Common myeloid progenitor, CD34-positive (primary cell): Measurements from ENCODE around the gene EED.

Experiments
- CTCF ChIA-PET: fragments of 350-600 bp; sonication (Branson Sonifier 250); formaldehyde crosslinking; loops from one replicate; lab custom pipeline; 2021; ENCODE audit warnings: antibody characterized with exemption; lab: Charles Lee
- POLR2A ChIA-PET: fragments of 350-600 bp; sonication (Branson Sonifier 250); formaldehyde crosslinking; loops from one replicate; lab custom pipeline; 2021; ENCODE audit warnings: antibody characterized with exemption; lab: Charles Lee
- DNase-seq, 3 donors: peaks; one replicate each; pipeline versions ENCODE4 v3.0.0 to v3.0.0-alpha.2; 2013
- H3K27ac ChIP-seq, 2 experiments: 1 replicate in 1 of 2; 2 replicates in 1 of 2; pipeline ENCODE4 v1.7.0; 2013; ENCODE audit warnings: inconsistent platforms in 2 of 2, low read length in 2 of 2, mild to moderate bottlenecking in 2 of 2, low read depth in 1 of 2, moderate library complexity in 1 of 2; ENCODE audit not compliant: severe bottlenecking in 2 of 2, insufficient read depth in 1 of 2, poor library complexity in 1 of 2
- H3K27me3 ChIP-seq, 5 experiments: replicated peaks in 2 of 5; 1 replicate in 3 of 5; 2 replicates in 2 of 5; pipeline versions ENCODE4 v1.6.1 to v1.7.0; 2013; ENCODE audit warnings: low read length in 4 of 5, mild to moderate bottlenecking in 2 of 5, moderate library complexity in 2 of 5, inconsistent platforms in 1 of 5; ENCODE audit not compliant: insufficient read depth in 5 of 5, control insufficient read depth in 4 of 5
- H3K36me3 ChIP-seq, 4 experiments: 1 replicate in 2 of 4; 2 replicates in 2 of 4; pipeline versions ENCODE4 v1.6.1 to v1.7.0; 2013; ENCODE audit warnings: low read length in 3 of 4, control low read depth in 1 of 4, mild to moderate bottlenecking in 1 of 4; ENCODE audit not compliant: control insufficient read depth in 4 of 4, insufficient read depth in 4 of 4
- H3K4me1 ChIP-seq, 4 experiments: 1 replicate in 3 of 4; 2 replicates in 1 of 4; pipeline versions ENCODE4 v1.6.1 to v1.7.1; 2013; ENCODE audit warnings: low read length in 3 of 4, mild to moderate bottlenecking in 3 of 4, control low read depth in 1 of 4, inconsistent platforms in 1 of 4, moderate library complexity in 1 of 4; ENCODE audit not compliant: control insufficient read depth in 4 of 4, insufficient read depth in 4 of 4; ENCODE audit errors: control extremely low read depth in 1 of 4
- H3K4me3 ChIP-seq, 7 experiments: 1 replicate in 4 of 7; 2 replicates in 3 of 7; pipeline versions ENCODE4 v1.5.1 to v1.7.0; 2013; ENCODE audit warnings: mild to moderate bottlenecking in 7 of 7, low read length in 6 of 7, moderate library complexity in 6 of 7, inconsistent platforms in 2 of 7, low read depth in 2 of 7, control low read depth in 1 of 7; ENCODE audit not compliant: insufficient read depth in 4 of 7, control insufficient read depth in 1 of 7; ENCODE audit errors: extremely low read depth in 1 of 7
- H3K9me3 ChIP-seq, 5 experiments: 1 replicate in 4 of 5; 2 replicates in 1 of 5; pipeline versions ENCODE4 v1.6.1 to v1.7.1; 2013; ENCODE audit warnings: low read length in 4 of 5, mild to moderate bottlenecking in 2 of 5, inconsistent platforms in 1 of 5, low read depth in 1 of 5, moderate library complexity in 1 of 5; ENCODE audit not compliant: control insufficient read depth in 4 of 5, insufficient read depth in 2 of 5; ENCODE audit errors: control extremely low read depth in 1 of 5
- WGBS: methylation state at CpG from one replicate; pipeline ENCODE4 v1.1.5; 2013; ENCODE audit not compliant: insufficient coverage; 5-methylcytosine and 5-hydroxymethylcytosine counted together

Gene EED

DNA sequence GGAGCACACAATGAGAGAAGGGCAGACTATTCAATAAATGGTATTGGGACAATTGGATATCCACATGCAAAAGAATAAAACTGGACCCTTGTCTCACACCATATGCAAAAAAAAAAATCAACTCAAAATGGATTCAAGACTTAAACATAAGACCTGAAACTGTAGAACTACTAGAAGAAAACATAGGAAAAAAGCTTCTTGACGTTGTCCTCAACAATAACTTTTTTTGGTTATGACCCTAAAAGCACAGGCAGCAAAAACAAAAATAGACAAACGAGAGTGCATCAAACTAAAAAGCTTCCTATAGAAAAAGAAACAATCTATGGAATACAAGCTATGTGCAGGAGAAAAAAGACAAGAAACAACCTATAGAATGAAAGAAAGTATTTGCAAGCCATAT lies 37.1 kb upstream of the EED start:
- no peak overlapping the region for H3K4me3 ChIP-seq
- H3K36me3 ChIP-seq, result no peaks in the 10 kb centered on the region
- peaks cover 8 to 20% (median 14%) of the 10 kb centered on the region in 4 experiments for H3K4me1 ChIP-seq
- no peaks in the 10 kb centered on the region for H3K27me3 ChIP-seq
- DNase-seq, result no peak
- H3K9me3 ChIP-seq, result no peaks in the 10 kb centered on the region
- CTCF ChIA-PET, result interaction anchor here (1.2 to 10.5 kb wide), 3 partner anchors 10 to 165 kb away, joined by 3 to 64 read pairs (median 5); no protein-coding TSS in a partner anchor
- POLR2A ChIA-PET, result interaction anchor here (0.6 kb wide), 2 partner anchors 170 to 874 kb away, joined by 5 to 6 read pairs; no protein-coding TSS in a partner anchor
- WGBS, result no CpG with 5 or more reads among the region's 2 CpGs
- H3K27ac ChIP-seq, result no peak overlapping the region

GRCh38 chr11:86208572-86208971 lies 36.0 kb upstream of the EED start:
- ChIA-PET POLR2A (interaction anchor here (0.6 kb wide), 1 partner anchor 262 kb away, joined by 3 read pairs; no protein-coding TSS in a partner anchor), CTCF (interaction anchor here (1.2 to 10.5 kb wide), 2 partner anchors 9 to 166 kb away, joined by 5 to 64 read pairs; no protein-coding TSS in a partner anchor)
- peak; percentile 49 to 87 (median 73) for DNase-seq
- no peaks in the 10 kb centered on the region for H3K9me3 ChIP-seq
- H3K4me1 ChIP-seq, result peaks cover 3 to 12% (median 6%) of the 10 kb centered on the region in 4 experiments
- H3K36me3 ChIP-seq, result no peaks in the 10 kb centered on the region
- H3K27me3 ChIP-seq, result no peaks in the 10 kb centered on the region
- H3K4me3 ChIP-seq, result no peak overlapping the region
- no peak overlapping the region for H3K27ac ChIP-seq

DNA sequence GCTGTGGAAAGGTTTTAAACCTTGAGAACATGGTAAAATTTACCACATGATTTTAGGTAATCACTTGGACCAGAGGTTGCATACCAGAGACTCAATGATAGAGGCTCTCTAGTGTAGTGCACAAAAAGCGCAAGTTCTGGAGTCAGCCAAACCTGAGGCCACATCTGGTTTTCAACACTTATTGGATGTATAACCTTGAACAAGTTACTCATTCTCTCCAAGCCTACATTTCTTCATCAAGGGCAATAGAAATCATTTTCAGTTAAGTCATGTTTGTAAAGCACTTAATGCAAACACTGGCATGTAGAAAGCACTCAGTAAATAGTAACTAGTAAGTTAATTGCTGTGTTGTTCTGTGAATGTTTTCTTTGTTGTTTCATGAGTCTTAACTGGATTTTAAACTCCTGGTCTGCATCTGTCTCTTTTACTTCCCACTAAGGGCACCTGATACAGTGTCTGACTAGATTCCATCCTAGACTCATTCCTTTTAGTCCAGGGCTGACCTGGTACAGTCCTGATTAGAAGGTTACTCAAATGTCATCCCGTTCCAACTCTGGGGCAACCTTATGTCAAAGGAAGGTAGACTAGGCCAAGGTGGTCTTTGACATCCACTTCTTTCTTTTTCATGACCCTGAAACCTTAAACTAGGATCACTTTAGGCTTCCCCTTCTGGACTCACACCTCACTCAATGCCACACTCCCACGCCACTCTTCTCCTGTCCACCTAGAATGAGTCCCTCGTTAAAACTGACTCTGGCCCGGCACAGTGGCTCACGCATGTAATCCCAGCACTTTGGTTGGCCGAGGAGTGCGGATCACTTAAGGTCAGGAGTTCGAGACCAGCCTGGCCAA lies 34.5 kb upstream of the EED start:
- no peak for DNase-seq
- 95% methylated on average over 9 of the region's 9 CpGs for WGBS
- H3K36me3 ChIP-seq, result no peaks in the 10 kb centered on the region
- no peak overlapping the region for H3K27ac ChIP-seq
- H3K4me1 ChIP-seq, result peaks cover 0 to 12% (median 7%) of the 10 kb centered on the region in 4 experiments
- no peak overlapping the region for H3K4me3 ChIP-seq
- H3K9me3 ChIP-seq, result no peaks in the 10 kb centered on the region
- no peaks in the 10 kb centered on the region for H3K27me3 ChIP-seq
- ChIA-PET POLR2A (no interaction called here), CTCF (interaction anchor here (0.8 to 1.1 kb wide), 2 partner anchors 26 to 27 kb away, joined by 3 to 4 read pairs; no protein-coding TSS in a partner anchor)

GRCh38 chr11:86210898-86211297 lies 33.7 kb upstream of the EED start:
- H3K36me3 ChIP-seq, result no peaks in the 10 kb centered on the region
- ChIA-PET POLR2A (no interaction called here), CTCF (interaction anchor here (0.8 to 1.4 kb wide), 4 partner anchors 14 to 27 kb away, joined by 3 to 5 read pairs (median 4); no protein-coding TSS in a partner anchor)
- no peak for DNase-seq
- H3K4me3 ChIP-seq, result no peak overlapping the region
- peaks cover 0 to 11% (median 6%) of the 10 kb centered on the region in 4 experiments for H3K4me1 ChIP-seq
- no peaks in the 10 kb centered on the region for H3K9me3 ChIP-seq
- H3K27ac ChIP-seq, result no peak overlapping the region
- no peaks in the 10 kb centered on the region for H3K27me3 ChIP-seq
- 100% methylated on average over 1 of the region's 4 CpGs for WGBS

DNA sequence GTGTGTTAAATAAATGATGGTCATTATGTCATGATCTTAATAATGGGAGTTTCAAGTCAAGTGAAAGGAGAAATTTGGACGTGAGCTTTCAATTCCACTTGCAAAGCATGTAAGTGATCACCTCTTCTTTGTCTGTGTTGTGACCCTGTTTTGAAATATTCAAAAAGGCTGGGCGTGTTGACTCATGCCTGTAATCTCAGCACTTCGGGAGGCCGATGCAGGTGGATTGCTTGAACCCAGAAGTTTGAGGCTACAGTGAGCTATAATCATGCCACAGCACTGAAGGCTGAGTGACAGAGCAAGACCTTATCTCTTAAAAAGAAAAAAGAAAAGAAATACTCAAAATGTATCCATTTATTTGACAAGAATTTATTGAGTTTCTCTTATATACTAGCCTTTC lies 32.9 kb upstream of the EED start:
- H3K36me3 ChIP-seq, result no peaks in the 10 kb centered on the region
- no peak overlapping the region for H3K4me3 ChIP-seq
- ChIA-PET CTCF (interaction anchor here (1.0 to 1.4 kb wide), 4 partner anchors 9 to 17 kb away, joined by 3 to 5 read pairs (median 4); no protein-coding TSS in a partner anchor), POLR2A (no interaction called here)
- DNase-seq, result no peak
- H3K9me3 ChIP-seq, result no peaks in the 10 kb centered on the region
- H3K27ac ChIP-seq, result no peak overlapping the region
- H3K27me3 ChIP-seq, result no peaks in the 10 kb centered on the region
- WGBS, result 100% methylated on average over 1 of the region's 4 CpGs
- H3K4me1 ChIP-seq, result peaks cover 0 to 11% (median 6%) of the 10 kb centered on the region in 4 experiments

GRCh38 chr11:86212019-86212611 lies 32.4 kb upstream of the EED start:
- no peaks in the 10 kb centered on the region for H3K9me3 ChIP-seq
- POLR2A ChIA-PET, result no interaction called here
- WGBS, result no CpG with 5 or more reads among the region's 2 CpGs
- H3K27me3 ChIP-seq, result no peaks in the 10 kb centered on the region
- H3K4me3 ChIP-seq, result no peak overlapping the region
- H3K36me3 ChIP-seq, result no peaks in the 10 kb centered on the region
- no peak overlapping the region for H3K27ac ChIP-seq
- H3K4me1 ChIP-seq, result peaks cover 0 to 11% (median 6%) of the 10 kb centered on the region in 4 experiments
- DNase-seq, result no peak
- CTCF ChIA-PET, result interaction anchor here (1.0 to 1.4 kb wide), 4 partner anchors 9 to 18 kb away, joined by 3 to 5 read pairs (median 4); no protein-coding TSS in a partner anchor
